ENCODE data around the gene JARID2.

Gene JARID2

DNA sequence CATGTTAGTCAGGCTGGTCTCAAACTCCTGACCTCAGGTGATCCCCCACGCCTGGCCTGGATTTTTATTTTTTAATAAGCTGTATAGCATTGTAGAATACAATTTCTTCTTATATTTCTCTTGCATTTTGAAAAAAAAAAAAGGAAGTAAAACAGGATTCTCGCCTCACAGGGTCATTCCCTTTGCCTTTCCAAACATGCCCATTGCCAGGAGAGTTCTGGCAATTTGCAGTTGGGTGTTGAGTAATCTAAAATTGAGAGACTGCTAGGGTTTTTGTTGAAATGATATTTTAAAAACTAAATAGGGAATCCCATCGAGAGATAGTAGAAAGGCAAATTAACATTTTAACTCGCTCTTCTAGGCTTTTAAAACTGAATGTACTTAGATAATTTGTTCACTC, 196.1 kb downstream of the JARID2 start:
- Histone ChIP-seq H3K9ac (ENCODE audit: low read depth, low read length) (no peak overlapping the region), H3K4me1 (ENCODE audit: insufficient read depth, low read length) (peaks cover 61% of the 10 kb centered on the region), H3K9me3 (ENCODE audit: control insufficient read depth, insufficient read depth, low read length) (no peaks in the 10 kb centered on the region), H3K36me3 (ENCODE audit: insufficient read depth, low read length) (peaks cover 2% of the 10 kb centered on the region; the same call in 1 of the 2 replicates)

DNA sequence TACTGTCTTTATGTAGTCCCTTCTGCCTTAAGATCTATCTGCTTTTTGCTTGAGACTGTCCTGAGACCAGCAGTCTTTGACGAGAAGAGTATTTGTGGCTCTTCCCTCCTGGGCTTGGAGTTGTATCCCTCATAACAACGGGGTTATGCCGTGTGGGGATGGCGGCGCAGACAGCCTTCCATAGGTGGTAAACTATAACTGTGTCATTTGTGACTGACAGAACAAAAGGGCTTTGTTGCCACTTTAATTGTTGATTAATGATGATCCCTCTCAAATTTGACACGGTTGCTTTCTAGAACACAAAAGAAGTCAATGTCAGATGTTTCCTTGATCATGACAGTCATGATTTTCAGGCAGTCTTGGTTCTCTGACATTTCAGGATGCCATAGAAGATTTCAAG, 196.6 kb downstream of the JARID2 start:
- H3K9ac ChIP-seq (ENCODE audit: low read depth, low read length) = no peak overlapping the region
- H3K9me3 ChIP-seq (ENCODE audit: control insufficient read depth, insufficient read depth, low read length) = no peaks in the 10 kb centered on the region
- peaks cover 57% of the 10 kb centered on the region for H3K4me1 ChIP-seq (ENCODE audit: insufficient read depth, low read length)

DNA sequence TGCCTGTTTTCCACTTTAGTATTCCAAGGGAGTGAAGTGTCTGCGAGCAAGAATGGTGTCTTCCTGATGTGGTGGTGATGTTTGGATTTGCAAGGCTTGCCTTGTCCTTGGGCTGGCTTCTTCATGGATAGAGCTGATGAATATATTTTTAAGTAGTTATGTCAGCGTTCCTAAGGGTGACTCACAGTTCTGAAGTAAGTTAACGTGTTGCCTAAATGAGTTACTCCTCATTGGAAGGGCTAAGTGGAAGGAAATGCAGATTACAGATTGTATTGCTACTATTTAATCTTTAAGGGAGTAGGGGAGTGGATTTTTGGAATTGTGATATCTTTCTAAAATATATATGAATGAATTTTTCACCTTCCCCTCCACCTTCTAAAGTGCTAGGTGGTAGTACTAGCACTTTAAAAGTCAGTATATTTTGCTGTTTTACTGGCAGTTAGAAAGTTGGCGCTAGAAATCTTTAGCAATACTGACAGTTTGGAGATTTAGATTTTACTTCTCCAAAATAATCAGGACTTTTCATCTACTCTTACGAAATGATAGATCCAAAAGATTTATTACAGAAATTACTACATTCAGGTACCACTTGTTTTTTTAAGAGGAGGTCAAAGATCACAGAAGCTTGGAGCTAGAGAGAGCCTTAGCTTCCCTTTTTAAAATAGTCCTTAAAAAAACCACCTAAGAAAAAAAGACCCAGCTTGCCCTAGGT, 197.4 kb downstream of the JARID2 start:
- Histone ChIP-seq H3K9me3 (ENCODE audit: control insufficient read depth, insufficient read depth, low read length) (no peaks in the 10 kb centered on the region), H3K4me1 (ENCODE audit: insufficient read depth, low read length) (peaks cover 62% of the 10 kb centered on the region), H3K9ac (ENCODE audit: low read depth, low read length) (no peak overlapping the region), H3K36me3 (ENCODE audit: insufficient read depth, low read length) (peaks cover 2% of the 10 kb centered on the region; the same call in 1 of the 2 replicates)

More for the DNA sequence above, 196.6 kb downstream of the JARID2 start:
- H3K36me3 ChIP-seq (ENCODE audit: insufficient read depth, low read length) = peaks cover 2% of the 10 kb centered on the region; the same call in 1 of the 2 replicates

DNA sequence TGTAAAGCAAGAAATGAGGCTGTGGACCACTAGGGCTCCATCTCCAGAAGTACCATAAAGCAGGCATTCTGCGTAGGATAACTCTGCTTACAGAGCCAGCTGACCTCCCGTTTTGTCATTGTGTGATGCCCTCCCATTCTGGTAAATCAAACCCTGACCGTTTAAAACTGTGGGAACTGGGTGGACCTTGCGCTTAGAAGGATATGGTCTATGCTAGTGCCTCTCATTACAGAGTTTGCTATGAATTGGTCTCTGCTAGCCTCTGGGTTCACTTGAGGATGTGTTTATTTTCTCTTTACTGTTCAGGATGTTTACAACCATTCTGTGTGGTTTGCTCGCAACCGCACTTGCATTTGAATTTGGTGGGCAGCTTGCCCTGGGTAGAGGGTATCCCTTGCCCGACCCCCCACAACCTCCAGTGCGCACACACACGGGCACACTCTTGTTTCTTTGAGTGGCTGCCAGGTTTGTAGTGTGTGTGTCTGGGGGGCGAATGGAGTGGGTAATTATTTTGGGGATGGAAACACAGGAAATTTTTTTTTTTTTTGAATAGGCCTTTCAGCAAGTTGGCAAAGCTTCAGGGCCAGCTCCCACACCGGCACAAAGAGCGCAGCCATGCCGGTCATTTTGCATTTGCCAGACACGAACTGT, 198.3 kb downstream of the JARID2 start:
- peaks cover 2% of the 10 kb centered on the region; the same call in 1 of the 2 replicates for H3K36me3 ChIP-seq (ENCODE audit: insufficient read depth, low read length)
- peaks cover 62% of the 10 kb centered on the region for H3K4me1 ChIP-seq (ENCODE audit: insufficient read depth, low read length)
- H3K9ac ChIP-seq (ENCODE audit: low read depth, low read length) = no peak overlapping the region
- no peaks in the 10 kb centered on the region for H3K9me3 ChIP-seq (ENCODE audit: control insufficient read depth, insufficient read depth, low read length)

DNA sequence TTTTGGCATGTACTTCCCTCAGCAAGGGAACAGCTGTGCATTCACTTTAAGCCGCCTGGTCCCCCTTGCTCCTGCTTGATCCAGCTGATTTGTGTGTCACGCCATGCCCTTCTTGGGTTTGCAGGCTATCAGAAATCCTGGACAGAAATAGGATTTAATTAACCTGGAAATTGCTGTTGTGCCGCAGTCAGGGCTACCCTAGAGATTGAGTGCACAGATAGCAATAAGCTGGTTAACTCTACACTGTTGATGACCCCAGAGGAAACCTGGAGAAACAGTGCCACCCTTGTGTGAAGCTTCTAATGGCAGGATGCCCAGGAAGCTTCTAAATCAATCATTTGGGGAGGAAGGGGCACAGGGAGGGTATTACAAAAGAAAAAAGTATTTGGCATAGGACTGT, 199.0 kb downstream of the JARID2 start:
- H3K36me3 ChIP-seq (ENCODE audit: insufficient read depth, low read length) = peaks cover 2% of the 10 kb centered on the region; the same call in 1 of the 2 replicates
- H3K9ac ChIP-seq (ENCODE audit: low read depth, low read length) = no peak overlapping the region
- peaks cover 56% of the 10 kb centered on the region for H3K4me1 ChIP-seq (ENCODE audit: insufficient read depth, low read length)
- no peaks in the 10 kb centered on the region for H3K9me3 ChIP-seq (ENCODE audit: control insufficient read depth, insufficient read depth, low read length)

DNA sequence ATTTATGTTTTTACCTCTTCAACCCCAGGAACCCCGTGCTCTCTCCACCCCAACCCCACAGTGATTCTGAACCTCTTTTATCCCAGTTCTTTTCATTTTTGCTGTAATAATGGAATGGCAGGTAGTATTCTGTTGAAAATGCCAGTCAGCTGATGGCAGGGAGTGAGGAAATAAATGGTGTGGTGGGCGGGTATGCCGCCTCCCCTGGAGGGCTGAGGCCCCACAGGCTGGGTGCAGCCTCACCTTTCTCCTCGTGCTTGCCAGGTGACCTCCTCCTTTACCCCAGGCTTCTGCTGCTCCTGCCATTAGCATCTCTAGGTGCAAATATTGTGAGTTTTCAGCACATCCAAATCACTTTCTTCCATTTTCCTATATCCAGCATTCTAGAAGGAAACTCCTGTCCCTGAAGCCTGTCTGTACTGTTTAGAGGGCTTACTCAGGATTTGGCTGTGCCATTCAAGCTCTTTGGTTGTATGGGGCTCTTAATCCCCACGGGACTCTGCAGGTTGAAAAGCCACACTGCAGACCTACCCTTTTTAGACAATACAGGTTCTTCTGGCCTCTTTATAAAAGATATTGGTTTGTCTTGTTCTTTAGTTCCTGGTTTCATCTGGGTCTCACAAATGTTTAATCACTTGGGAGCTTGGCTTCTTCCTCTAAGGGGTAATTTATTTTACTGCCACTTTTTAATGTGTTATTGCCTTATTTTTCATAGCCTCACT, 201.8 kb downstream of the JARID2 start:
- Histone ChIP-seq H3K4me1 (ENCODE audit: insufficient read depth, low read length) (peaks cover 45% of the 10 kb centered on the region), H3K9ac (ENCODE audit: low read depth, low read length) (no peak overlapping the region), H3K9me3 (ENCODE audit: control insufficient read depth, insufficient read depth, low read length) (no peaks in the 10 kb centered on the region), H3K36me3 (ENCODE audit: insufficient read depth, low read length) (peaks cover 5% of the 10 kb centered on the region; the same call in 1 of the 2 replicates)

DNA sequence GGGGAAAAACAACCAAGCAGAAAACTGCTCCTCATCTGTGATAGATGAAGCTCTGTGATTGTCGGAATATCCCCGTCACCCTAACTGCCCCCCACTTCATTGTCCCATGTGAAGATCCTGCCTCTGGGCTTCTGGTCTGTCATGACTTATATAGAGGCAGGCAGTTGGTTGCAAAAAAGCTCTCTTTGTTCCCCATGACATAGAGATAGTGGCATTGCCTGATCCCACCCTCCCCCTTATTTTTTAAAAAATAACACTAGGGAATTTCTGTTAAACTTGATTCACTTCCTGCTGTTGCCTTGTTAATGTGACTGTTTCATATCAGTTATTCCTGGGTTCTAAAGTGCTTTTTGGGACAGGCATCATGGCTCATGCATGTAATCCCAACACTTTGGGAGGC, 203.1 kb downstream of the JARID2 start:
- H3K9ac ChIP-seq (ENCODE audit: low read depth, low read length) = no peak overlapping the region
- H3K36me3 ChIP-seq (ENCODE audit: insufficient read depth, low read length) = peaks cover 13% of the 10 kb centered on the region
- peaks cover 40% of the 10 kb centered on the region for H3K4me1 ChIP-seq (ENCODE audit: insufficient read depth, low read length)
- H3K9me3 ChIP-seq (ENCODE audit: control insufficient read depth, insufficient read depth, low read length) = no peaks in the 10 kb centered on the region

DNA sequence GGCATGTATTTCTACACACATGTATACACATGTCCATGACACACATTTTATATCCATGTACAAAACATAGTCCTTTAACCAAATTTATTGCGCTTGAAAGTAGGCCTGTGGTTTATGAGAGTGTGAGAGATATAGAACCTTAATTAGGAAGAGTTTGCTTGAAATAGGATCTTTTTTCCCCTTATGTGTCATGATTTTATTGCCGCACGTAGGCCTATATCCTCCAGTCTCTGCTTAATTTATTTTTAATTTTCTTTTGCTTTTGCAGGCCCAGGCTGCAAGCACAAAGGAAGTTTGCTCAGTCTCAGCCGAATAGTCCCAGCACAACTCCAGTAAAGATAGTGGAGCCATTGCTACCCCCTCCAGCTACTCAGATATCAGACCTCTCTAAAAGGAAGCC, 205.9 kb downstream of the JARID2 start:
- H3K4me1 ChIP-seq (ENCODE audit: insufficient read depth, low read length) = peaks cover 26% of the 10 kb centered on the region
- peaks cover 16% of the 10 kb centered on the region for H3K36me3 ChIP-seq (ENCODE audit: insufficient read depth, low read length)

DNA sequence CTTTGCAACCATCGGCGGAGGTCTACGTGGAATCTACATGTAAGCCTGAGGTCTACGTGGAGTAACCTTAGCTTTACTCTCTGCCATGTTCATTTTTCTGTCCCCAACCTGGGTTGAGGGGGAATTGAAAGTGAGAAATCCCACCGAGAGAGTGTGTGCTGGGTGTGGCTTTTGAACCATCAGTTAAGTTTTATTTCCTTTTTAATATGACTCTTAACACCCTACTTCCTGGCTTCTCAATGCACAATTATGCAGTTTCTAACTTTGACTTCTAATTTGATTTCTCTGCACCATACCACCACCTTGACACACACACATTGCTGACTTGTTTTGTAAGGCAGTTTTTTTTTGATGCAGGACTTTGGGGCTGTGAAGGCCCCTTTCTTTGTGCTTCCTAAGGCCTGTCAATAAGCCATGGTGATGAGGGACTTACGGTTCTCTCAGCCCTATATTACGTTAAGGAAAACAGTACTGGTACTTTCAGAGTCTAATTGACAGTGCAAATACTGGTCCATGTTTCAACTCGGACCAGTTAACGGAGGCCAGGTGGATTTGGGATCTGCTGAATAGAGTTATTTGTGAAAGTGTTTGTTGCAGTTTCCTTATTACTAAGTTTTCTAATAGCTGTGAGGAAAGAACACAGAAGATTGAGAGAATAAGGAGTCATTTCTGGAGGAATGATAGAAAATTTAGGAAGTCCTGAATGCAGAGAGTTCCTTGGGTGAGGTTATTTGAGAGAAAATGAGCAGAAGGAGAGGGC, 206.5 kb downstream of the JARID2 start:
- H3K4me1 ChIP-seq (ENCODE audit: insufficient read depth, low read length) = peaks cover 26% of the 10 kb centered on the region

More for the DNA sequence above, 205.9 kb downstream of the JARID2 start:
- no peaks in the 10 kb centered on the region for H3K9me3 ChIP-seq (ENCODE audit: control insufficient read depth, insufficient read depth, low read length)
- no peak overlapping the region for H3K9ac ChIP-seq (ENCODE audit: low read depth, low read length)

DNA sequence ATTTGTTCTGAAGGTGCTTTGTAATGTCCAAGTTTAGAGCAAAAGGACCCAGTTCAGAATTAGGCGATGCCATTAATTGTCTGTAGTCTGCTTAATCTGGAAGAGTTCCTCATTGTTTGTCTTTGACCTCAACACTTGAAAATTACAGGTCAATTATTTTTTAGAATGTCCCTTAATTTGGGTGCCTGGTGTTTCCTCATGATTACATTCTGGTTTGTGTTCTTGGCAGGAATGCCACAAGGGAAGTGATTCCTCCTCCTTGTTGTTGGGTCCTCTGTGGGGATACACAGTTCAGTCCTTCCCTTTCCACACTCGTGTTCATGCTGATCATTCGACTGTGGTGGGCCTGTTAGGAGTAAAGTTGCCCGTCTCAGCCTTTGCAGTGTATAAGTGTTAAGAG, 207.3 kb downstream of the JARID2 start:
- Histone ChIP-seq H3K36me3 (ENCODE audit: insufficient read depth, low read length) (peaks cover 16% of the 10 kb centered on the region), H3K9me3 (ENCODE audit: control insufficient read depth, insufficient read depth, low read length) (no peaks in the 10 kb centered on the region), H3K9ac (ENCODE audit: low read depth, low read length) (no peak overlapping the region), H3K4me1 (ENCODE audit: insufficient read depth, low read length) (peaks cover 23% of the 10 kb centered on the region)

More for the DNA sequence above, 206.5 kb downstream of the JARID2 start:
- H3K9me3 ChIP-seq (ENCODE audit: control insufficient read depth, insufficient read depth, low read length) = no peaks in the 10 kb centered on the region
- no peak overlapping the region for H3K9ac ChIP-seq (ENCODE audit: low read depth, low read length)
- peaks cover 16% of the 10 kb centered on the region for H3K36me3 ChIP-seq (ENCODE audit: insufficient read depth, low read length)

DNA sequence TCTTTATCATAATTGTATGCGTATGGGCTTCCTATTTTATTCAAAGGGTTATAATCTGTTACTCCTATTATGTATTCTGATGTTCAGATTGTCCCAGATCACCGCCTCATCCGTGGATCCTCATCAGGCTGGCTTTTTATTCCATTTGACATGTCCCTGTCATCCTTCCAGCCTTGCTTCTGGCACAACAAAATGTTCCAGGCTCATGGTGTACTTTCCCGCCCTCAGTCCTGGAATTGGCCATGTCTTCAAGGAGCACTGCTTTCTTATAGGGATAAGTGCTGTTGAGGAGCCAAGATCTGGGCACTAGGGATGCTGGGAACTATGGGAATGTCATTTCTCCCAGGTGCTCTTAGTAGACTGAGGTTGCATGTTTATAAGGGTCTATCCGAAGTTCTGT, 207.8 kb downstream of the JARID2 start:
- H3K9me3 ChIP-seq (ENCODE audit: control insufficient read depth, insufficient read depth, low read length) = no peaks in the 10 kb centered on the region
- H3K9ac ChIP-seq (ENCODE audit: low read depth, low read length) = no peak overlapping the region
- peaks cover 24% of the 10 kb centered on the region for H3K4me1 ChIP-seq (ENCODE audit: insufficient read depth, low read length)
- H3K36me3 ChIP-seq (ENCODE audit: insufficient read depth, low read length) = peaks cover 16% of the 10 kb centered on the region

DNA sequence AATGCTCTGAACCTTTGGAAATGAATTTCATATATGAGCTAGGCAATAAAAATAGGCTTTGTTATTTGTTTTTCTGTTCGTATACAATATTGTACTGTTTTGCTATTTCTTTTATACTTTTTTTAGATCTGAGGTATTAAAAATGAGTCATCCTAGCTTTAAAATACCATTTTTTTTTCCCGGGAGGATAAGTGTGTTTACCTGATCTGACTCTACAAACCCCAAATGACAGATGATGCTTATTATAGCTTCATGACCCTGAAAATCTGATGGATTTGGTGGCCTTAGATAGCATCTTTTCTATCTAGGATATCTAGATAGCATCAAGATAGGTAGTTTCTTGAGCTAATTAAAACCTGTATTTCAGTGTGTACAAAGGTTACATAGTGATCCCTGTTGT, 210.6 kb downstream of the JARID2 start:
- Histone ChIP-seq H3K36me3 (ENCODE audit: insufficient read depth, low read length) (peaks cover 16% of the 10 kb centered on the region), H3K9ac (ENCODE audit: low read depth, low read length) (no peak overlapping the region), H3K9me3 (ENCODE audit: control insufficient read depth, insufficient read depth, low read length) (no peaks in the 10 kb centered on the region), H3K4me1 (ENCODE audit: insufficient read depth, low read length) (peaks cover 41% of the 10 kb centered on the region)

DNA sequence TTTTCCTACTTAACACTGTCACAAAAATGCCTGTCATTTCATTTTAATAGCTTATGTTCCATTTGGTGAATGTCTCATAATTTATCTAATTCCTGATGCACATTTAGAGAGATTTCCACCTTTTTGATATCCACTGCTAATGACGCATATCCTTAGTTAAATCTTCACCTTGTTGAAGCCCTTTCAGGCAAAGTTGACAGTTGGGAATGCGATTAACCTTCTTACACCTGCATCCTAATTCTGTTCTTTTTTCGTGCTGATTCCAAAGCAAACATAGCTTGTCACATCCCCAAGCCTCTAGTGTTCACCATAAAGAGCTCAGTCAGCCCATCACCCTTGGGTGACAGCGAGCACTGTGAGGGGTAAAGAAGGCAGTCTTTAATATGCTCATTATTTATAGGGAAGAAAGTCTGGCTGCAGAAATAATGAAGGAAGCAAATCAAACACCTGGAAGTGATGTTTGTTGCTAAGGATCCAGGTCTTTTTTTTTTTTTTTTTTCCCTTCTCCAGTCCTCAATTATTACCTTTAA, 211.3 kb downstream of the JARID2 start:
- H3K9me3 ChIP-seq (ENCODE audit: control insufficient read depth, insufficient read depth, low read length) = no peaks in the 10 kb centered on the region
- H3K9ac ChIP-seq (ENCODE audit: low read depth, low read length) = no peak overlapping the region
- peaks cover 45% of the 10 kb centered on the region for H3K4me1 ChIP-seq (ENCODE audit: insufficient read depth, low read length)
- H3K36me3 ChIP-seq (ENCODE audit: insufficient read depth, low read length) = peaks cover 16% of the 10 kb centered on the region

DNA sequence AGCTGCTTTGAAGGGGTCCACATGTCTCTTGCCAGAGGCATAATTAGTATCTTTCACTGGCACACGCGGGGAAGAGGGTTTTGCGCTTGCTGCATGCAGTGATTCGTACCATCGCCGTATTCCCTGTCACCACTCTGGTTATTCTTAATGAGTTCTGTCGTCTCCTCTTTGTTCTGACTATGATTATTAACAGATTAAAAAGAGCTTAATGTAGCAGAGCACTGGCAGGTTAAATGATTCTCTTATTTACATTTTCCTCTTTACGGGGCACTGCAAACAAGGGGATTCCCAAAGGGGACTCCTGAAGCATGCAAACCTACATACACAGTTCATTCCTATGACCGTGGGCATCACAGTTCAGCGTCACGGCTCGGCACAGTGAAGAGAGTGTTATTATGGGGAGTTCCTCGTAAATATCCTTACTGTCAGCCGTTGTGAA, 212.2 kb downstream of the JARID2 start:
- Histone ChIP-seq H3K9ac (ENCODE audit: low read depth, low read length) (no peak overlapping the region), H3K36me3 (ENCODE audit: insufficient read depth, low read length) (peaks cover 13% of the 10 kb centered on the region), H3K9me3 (ENCODE audit: control insufficient read depth, insufficient read depth, low read length) (no peaks in the 10 kb centered on the region), H3K4me1 (ENCODE audit: insufficient read depth, low read length) (peaks cover 44% of the 10 kb centered on the region)

Data from ES-I3 (cell line).